Measurements from ENCODE around the gene PIK3R4.

PIK3R4 gene

GRCh38 chr3:130729154-130729553 lies 17.5 kb downstream of the PIK3R4 start:
- no peaks in the 10 kb centered on the region for H4K20me1 ChIP-seq (ENCODE audit: insufficient read depth)
- H2AFZ ChIP-seq (ENCODE audit: low read depth) = no peak overlapping the region
- H3K9ac ChIP-seq = no peak overlapping the region
- H3K79me2 ChIP-seq (ENCODE audit: insufficient read depth, low read depth) = no peaks in the 10 kb centered on the region
- TF ChIP-seq, protein P1, sequence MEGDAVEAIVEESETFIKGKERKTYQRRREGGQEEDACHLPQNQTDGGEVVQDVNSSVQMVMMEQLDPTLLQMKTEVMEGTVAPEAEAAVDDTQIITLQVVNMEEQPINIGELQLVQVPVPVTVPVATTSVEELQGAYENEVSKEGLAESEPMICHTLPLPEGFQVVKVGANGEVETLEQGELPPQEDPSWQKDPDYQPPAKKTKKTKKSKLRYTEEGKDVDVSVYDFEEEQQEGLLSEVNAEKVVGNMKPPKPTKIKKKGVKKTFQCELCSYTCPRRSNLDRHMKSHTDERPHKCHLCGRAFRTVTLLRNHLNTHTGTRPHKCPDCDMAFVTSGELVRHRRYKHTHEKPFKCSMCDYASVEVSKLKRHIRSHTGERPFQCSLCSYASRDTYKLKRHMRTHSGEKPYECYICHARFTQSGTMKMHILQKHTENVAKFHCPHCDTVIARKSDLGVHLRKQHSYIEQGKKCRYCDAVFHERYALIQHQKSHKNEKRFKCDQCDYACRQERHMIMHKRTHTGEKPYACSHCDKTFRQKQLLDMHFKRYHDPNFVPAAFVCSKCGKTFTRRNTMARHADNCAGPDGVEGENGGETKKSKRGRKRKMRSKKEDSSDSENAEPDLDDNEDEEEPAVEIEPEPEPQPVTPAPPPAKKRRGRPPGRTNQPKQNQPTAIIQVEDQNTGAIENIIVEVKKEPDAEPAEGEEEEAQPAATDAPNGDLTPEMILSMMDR (conservative IDR thresholded peaks at IDR 0.05; ENCODE audit: low read depth, low read length) = no peak
- no peaks in the 10 kb centered on the region for H3K36me3 ChIP-seq (ENCODE audit: insufficient read depth)
- H3K27ac ChIP-seq = no peak overlapping the region
- H3K4me3 ChIP-seq (IDR thresholded peaks at IDR 0.05; ENCODE audit: insufficient read depth, low read depth, low read length) = no peak overlapping the region
- H3K4me2 ChIP-seq = no peak overlapping the region
- no peaks in the 10 kb centered on the region for H3K27me3 ChIP-seq (ENCODE audit: insufficient read depth, low read depth)
- H3K4me1 ChIP-seq (ENCODE audit: low read depth, poor library complexity, severe bottlenecking) = peaks cover 10% of the 10 kb centered on the region

GRCh38 chr3:130728037-130728436 lies 18.6 kb downstream of the PIK3R4 start:
- no peaks in the 10 kb centered on the region for H4K20me1 ChIP-seq (ENCODE audit: insufficient read depth)
- no peaks in the 10 kb centered on the region for H3K27me3 ChIP-seq (ENCODE audit: insufficient read depth, low read depth)
- peaks cover 10% of the 10 kb centered on the region for H3K4me1 ChIP-seq (ENCODE audit: low read depth, poor library complexity, severe bottlenecking)
- no peak overlapping the region for H3K4me2 ChIP-seq
- TF ChIP-seq, protein P1 (conservative IDR thresholded peaks at IDR 0.05; ENCODE audit: low read depth, low read length) = no peak
- no peaks in the 10 kb centered on the region for H3K36me3 ChIP-seq (ENCODE audit: insufficient read depth)
- no peak overlapping the region for H2AFZ ChIP-seq (ENCODE audit: low read depth)
- H3K79me2 ChIP-seq (ENCODE audit: insufficient read depth, low read depth) = no peaks in the 10 kb centered on the region
- H3K9ac ChIP-seq = no peak overlapping the region
- H3K27ac ChIP-seq = no peak overlapping the region
- H3K4me3 ChIP-seq (IDR thresholded peaks at IDR 0.05; ENCODE audit: insufficient read depth, low read depth, low read length) = no peak overlapping the region

DNA sequence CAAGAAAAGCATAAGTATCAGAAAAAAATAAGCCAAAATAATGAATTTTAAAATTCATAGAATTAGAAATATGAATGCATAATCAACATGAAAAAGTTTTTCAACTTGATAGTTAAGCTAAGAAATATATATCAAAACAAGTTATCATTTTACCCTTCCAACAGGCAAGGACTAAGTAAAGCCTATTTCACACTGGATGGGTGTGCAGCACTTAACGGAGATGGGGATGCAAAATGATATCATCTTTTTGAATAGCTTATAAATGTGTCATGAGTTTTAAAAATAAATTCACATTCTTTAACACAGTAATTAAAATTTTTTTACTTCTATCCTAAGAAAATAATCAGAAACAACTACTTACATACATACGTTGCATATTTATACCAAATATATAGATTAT lies 20.9 kb downstream of the PIK3R4 start:
- Histone ChIP-seq H3K27ac (no peak overlapping the region), H3K4me3 (IDR thresholded peaks at IDR 0.05; ENCODE audit: insufficient read depth, low read depth, low read length) (no peak overlapping the region), H3K9ac (no peak overlapping the region), H3K4me1 (ENCODE audit: low read depth, poor library complexity, severe bottlenecking) (peaks cover 10% of the 10 kb centered on the region), H3K27me3 (ENCODE audit: insufficient read depth, low read depth) (no peaks in the 10 kb centered on the region), H2AFZ (ENCODE audit: low read depth) (no peak overlapping the region), H3K79me2 (ENCODE audit: insufficient read depth, low read depth) (no peaks in the 10 kb centered on the region), H4K20me1 (ENCODE audit: insufficient read depth) (no peaks in the 10 kb centered on the region), H3K4me2 (no peak overlapping the region), H3K36me3 (ENCODE audit: insufficient read depth) (no peaks in the 10 kb centered on the region)
- TF ChIP-seq, protein P1 (conservative IDR thresholded peaks at IDR 0.05; ENCODE audit: low read depth, low read length) = no peak

DNA sequence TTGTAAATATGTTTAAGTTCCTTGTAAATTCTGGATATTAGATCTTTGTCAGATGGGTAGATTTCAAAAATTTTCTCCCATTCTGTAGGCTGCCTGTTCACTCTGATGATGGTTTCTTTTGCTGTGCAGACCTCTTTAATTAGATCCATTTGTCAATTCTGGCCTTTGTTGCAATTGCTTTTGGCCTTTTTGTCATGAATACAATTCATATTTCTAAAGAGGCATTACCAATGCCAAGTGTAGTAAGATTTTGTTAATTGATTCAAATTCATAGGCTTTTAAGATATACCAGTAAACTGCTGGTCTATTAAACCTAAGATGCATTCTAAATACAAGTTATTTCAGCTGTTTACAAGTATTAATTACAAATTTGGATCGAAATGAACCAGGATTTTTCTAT lies 31.0 kb downstream of the PIK3R4 start:
- Histone ChIP-seq H3K9ac (no peak overlapping the region), H3K4me3 (IDR thresholded peaks at IDR 0.05; ENCODE audit: insufficient read depth, low read depth, low read length) (no peak overlapping the region), H2AFZ (ENCODE audit: low read depth) (no peak overlapping the region), H3K4me1 (ENCODE audit: low read depth, poor library complexity, severe bottlenecking) (no peaks in the 10 kb centered on the region), H4K20me1 (ENCODE audit: insufficient read depth) (no peaks in the 10 kb centered on the region), H3K4me2 (no peak overlapping the region), H3K27me3 (ENCODE audit: insufficient read depth, low read depth) (no peaks in the 10 kb centered on the region), H3K36me3 (ENCODE audit: insufficient read depth) (no peaks in the 10 kb centered on the region), H3K79me2 (ENCODE audit: insufficient read depth, low read depth) (no peaks in the 10 kb centered on the region), H3K27ac (no peak overlapping the region)
- TF ChIP-seq, protein P1 (conservative IDR thresholded peaks at IDR 0.05; ENCODE audit: low read depth, low read length) = no peak
